Measurements from ENCODE around the gene IGF2R.
"Not testable (repeated sequence)": the region's sequence is repeated elsewhere in the genome, so short reads cannot be mapped to it uniquely, and the experiment has no call there.

The IGF2R gene

GRCh38 chr6:160103825-160104100 is 134.9 kb downstream of the IGF2R start:
- TF ChIP-seq POLR2A (IDR thresholded peaks at IDR 0.05; ENCODE audit: low read depth, low read length) = no peak
- no peak for FAIRE-seq
- no peak for DNase-seq (ENCODE audit: insufficient read length, low spot score)

GRCh38 chr6:160104821-160105517 is 136.1 kb downstream of the IGF2R start:
- DNase-seq (ENCODE audit: insufficient read length, low spot score) (no peak), FAIRE-seq (no peak)
- TF ChIP-seq POLR2A (IDR thresholded peaks at IDR 0.05; ENCODE audit: low read depth, low read length) = no peak

GRCh38 chr6:160106010-160106409 is 137.1 kb downstream of the IGF2R start:
- DNase-seq (ENCODE audit: insufficient read length, low spot score) = no peak
- no peak for TF ChIP-seq POLR2A (IDR thresholded peaks at IDR 0.05; ENCODE audit: low read depth, low read length)
- no peak for FAIRE-seq

GRCh38 chr6:160106701-160107100 is 137.8 kb downstream of the IGF2R start:
- no peak for TF ChIP-seq POLR2A (IDR thresholded peaks at IDR 0.05; ENCODE audit: low read depth, low read length)
- no peak for FAIRE-seq

GRCh38 chr6:160108077-160108476 is 139.2 kb downstream of the IGF2R start:
- FAIRE-seq (no peak), DNase-seq (ENCODE audit: insufficient read length, low spot score) (no peak)
- no peak for TF ChIP-seq POLR2A (IDR thresholded peaks at IDR 0.05; ENCODE audit: low read depth, low read length)

More at GRCh38 chr6:160106701-160107100, 137.8 kb downstream of the IGF2R start:
- no peak for DNase-seq (ENCODE audit: insufficient read length, low spot score)

- DNase-seq (ENCODE audit: insufficient read length, low spot score) (no peak), FAIRE-seq (no peak)
- TF ChIP-seq POLR2A (IDR thresholded peaks at IDR 0.05; ENCODE audit: low read depth, low read length) = no peak
Measured at GRCh38 chr6:160110586-160111123, 141.8 kb downstream of the IGF2R start.

- TF ChIP-seq POLR2A (IDR thresholded peaks at IDR 0.05; ENCODE audit: low read depth, low read length) = no peak
- DNase-seq (ENCODE audit: insufficient read length, low spot score) (no peak), FAIRE-seq (no peak)
Measured at GRCh38 chr6:160111806-160112205, 142.9 kb downstream of the IGF2R start.

- DNase-seq (ENCODE audit: insufficient read length, low spot score) (no peak), FAIRE-seq (no peak)
- no peak for TF ChIP-seq POLR2A (IDR thresholded peaks at IDR 0.05; ENCODE audit: low read depth, low read length)
Measured at GRCh38 chr6:160112628-160113299, 143.9 kb downstream of the IGF2R start.

- FAIRE-seq; DNase-seq (ENCODE audit: insufficient read length, low spot score): not testable (repeated sequence)
Measured at GRCh38 chr6:160114536-160114935, 145.7 kb downstream of the IGF2R start.

- DNase-seq (ENCODE audit: insufficient read length, low spot score) (no peak), FAIRE-seq (no peak)
- no peak for TF ChIP-seq POLR2A (IDR thresholded peaks at IDR 0.05; ENCODE audit: low read depth, low read length)
Measured at GRCh38 chr6:160115421-160115820, 146.5 kb downstream of the IGF2R start.

- FAIRE-seq (no peak), DNase-seq (ENCODE audit: insufficient read length, low spot score) (no peak)
- no peak for TF ChIP-seq POLR2A (IDR thresholded peaks at IDR 0.05; ENCODE audit: low read depth, low read length)
Measured at GRCh38 chr6:160116411-160116810, 147.5 kb downstream of the IGF2R start.

GRCh38 chr6:160117137-160117536 is 148.3 kb downstream of the IGF2R start:
- no peak for TF ChIP-seq POLR2A (IDR thresholded peaks at IDR 0.05; ENCODE audit: low read depth, low read length)
- FAIRE-seq (no peak), DNase-seq (ENCODE audit: insufficient read length, low spot score) (no peak)

GRCh38 chr6:160118620-160119229 is 149.8 kb downstream of the IGF2R start:
- FAIRE-seq (no peak), DNase-seq (ENCODE audit: insufficient read length, low spot score) (no peak)
- TF ChIP-seq POLR2A (IDR thresholded peaks at IDR 0.05; ENCODE audit: low read depth, low read length) = no peak

GRCh38 chr6:160120087-160120486 is 151.2 kb downstream of the IGF2R start:
- TF ChIP-seq POLR2A (IDR thresholded peaks at IDR 0.05; ENCODE audit: low read depth, low read length) = no peak
- FAIRE-seq (no peak), DNase-seq (ENCODE audit: insufficient read length, low spot score) (no peak)

- no peak for FAIRE-seq
- no peak for TF ChIP-seq POLR2A (IDR thresholded peaks at IDR 0.05; ENCODE audit: low read depth, low read length)
- DNase-seq (ENCODE audit: insufficient read length, low spot score) = no peak
Measured at GRCh38 chr6:160121558-160121957, 152.7 kb downstream of the IGF2R start, which contains the start of gene SLC22A1. Gene SLC22A1 (plus strand): TSS chr6:160121815. CDS start chr6:160121936, 121 bp downstream.

Measured in H54 (cell line).